Activated CD4-positive, alpha-beta T cell treated with anti-CD3 and anti-CD28 coated beads, Interleukin-2, amount 50 U/mL, for 16 hours (primary cell): ENCODE data around the gene DKK3.
A peak's percentile ranks its signal among the peaks of the same experiment; 100 is the strongest.

Source experiments
- DNase-seq: peaks from one replicate; pipeline ENCODE4 v3.0.0-alpha.2; 2020

Gene DKK3

GRCh38 chr11:11966354-11966741 is 42.1 kb downstream of the DKK3 start:
- DNase-seq = no peak

GRCh38 chr11:11965656-11966353 is 42.6 kb downstream of the DKK3 start:
- no peak for DNase-seq

GRCh38 chr11:11965192-11965591 is 43.2 kb downstream of the DKK3 start:
- no peak for DNase-seq

- DNase-seq = no peak
Observed at GRCh38 chr11:11964774-11965150, 43.7 kb downstream of the DKK3 start.

GRCh38 chr11:11963842-11964773 is 44.3 kb downstream of the DKK3 start:
- DNase-seq = no peak

GRCh38 chr11:11963067-11963466 is 45.4 kb downstream of the DKK3 start:
- no peak for DNase-seq

GRCh38 chr11:11961399-11962028 is 46.9 kb downstream of the DKK3 start:
- DNase-seq = no peak

- DNase-seq = peak; percentile 15
Observed at GRCh38 chr11:11960687-11961086, 47.7 kb downstream of the DKK3 start.

- DNase-seq = no peak
Observed at GRCh38 chr11:11959601-11960000, 48.8 kb downstream of the DKK3 start.

- DNase-seq = no peak
Observed at GRCh38 chr11:11958403-11959231, 49.8 kb downstream of the DKK3 start.

- DNase-seq = no peak
Observed at GRCh38 chr11:11956006-11956405, 52.4 kb downstream of the DKK3 start.

GRCh38 chr11:11952036-11952435 is 56.4 kb downstream of the DKK3 start:
- no peak for DNase-seq

- no peak for DNase-seq
Observed at GRCh38 chr11:11949482-11949881, 58.9 kb downstream of the DKK3 start.

GRCh38 chr11:11948242-11948947 is 60.0 kb downstream of the DKK3 start:
- DNase-seq = no peak

- DNase-seq = no peak
Observed at GRCh38 chr11:11947825-11948224, 60.6 kb downstream of the DKK3 start.

GRCh38 chr11:11946878-11947277 is 61.5 kb downstream of the DKK3 start:
- no peak for DNase-seq

- no peak for DNase-seq
Observed at GRCh38 chr11:11946180-11946579, 62.2 kb downstream of the DKK3 start.

GRCh38 chr11:11944444-11944843 is 64.0 kb downstream of the DKK3 start:
- no peak for DNase-seq

GRCh38 chr11:11942668-11943067 is 65.8 kb downstream of the DKK3 start:
- no peak for DNase-seq

GRCh38 chr11:11940551-11940950 is 67.9 kb downstream of the DKK3 start:
- no peak for DNase-seq

GRCh38 chr11:11937957-11938356 is 70.5 kb downstream of the DKK3 start:
- DNase-seq = no peak

GRCh38 chr11:11937433-11937832 is 71.0 kb downstream of the DKK3 start:
- no peak for DNase-seq
